GM12878 (cell line): ENCODE data around the gene CELSR2. TPM values are rescaled to one million over a fixed set of nuclear protein-coding genes. Genes with fewer than 3 reads are reported as not detected.

ENCODE experiments used
- ATAC-seq: fragments of 200-7000 bp; cut with Tn5 transposase; 3 replicates; pipeline ENCODE4 v1.9.1; 2020; ENCODE audit warnings: mild to moderate bottlenecking, moderate library complexity
- BruUV-seq: library from RNA; stranded (reverse); fragments of 400-500 nt; replicated peaks from 2 replicates; lab custom pipeline; 2021; lab: Mats Ljungman, UMichigan
- CTCF ChIA-PET: fragments of 300-600 bp; sonication (Branson Sonifier 250); formaldehyde crosslinking; extraction: SDS; loops from one replicate; lab custom pipeline; 2021; ENCODE audit warnings: inconsistent platforms; lab: Yijun Ruan, JAX
- POLR2A ChIA-PET: fragments of 350-600 bp; formaldehyde crosslinking; extraction: SDS; loops from one replicate; lab custom pipeline; 2021; ENCODE audit warnings: inconsistent platforms; lab: Charles Lee
- RAD21 ChIA-PET: fragments of 300-600 bp; sonication (Branson Sonifier 250); formaldehyde crosslinking; loops from one replicate; lab custom pipeline; 2023; ENCODE audit warnings: antibody characterized with exemption; ENCODE audit not compliant: unreplicated experiment; lab: Charles Lee
- SMC1A ChIA-PET: fragments of 300-600 bp; sonication (Branson Sonifier 250); formaldehyde crosslinking; loops from one replicate; lab custom pipeline; 2023; ENCODE audit not compliant: unreplicated experiment, uncharacterized antibody; lab: Charles Lee
- DNase-seq: peaks from one replicate; pipeline ENCODE4 v3.0.0-alpha.2; 2011; ENCODE audit warnings: low read depth, low spot score
- FAIRE-seq: peaks from 3 replicates; lab custom pipeline; 2011; peaks lifted over from hg19 to GRCh38; lab: Jason Lieb, UNC
- H2AFZ ChIP-seq: 2 replicates; pipeline ENCODE4 v1.6.0; 2011; ENCODE audit warnings: low read depth, low read length, control low read depth; ENCODE audit not compliant: control insufficient read depth
- H3K27ac ChIP-seq: 2 replicates; pipeline ENCODE4 v1.5.1; 2011; ENCODE audit warnings: control low read depth; ENCODE audit not compliant: control insufficient read depth, insufficient read depth
- H3K27me3 ChIP-seq, 2 experiments: replicated peaks in 1 of 2; 2 replicates each; pipeline versions ENCODE4 v1.6.0 to v1.6.1; 2011; ENCODE audit warnings: low read length in 1 of 2; ENCODE audit not compliant: control insufficient read depth in 2 of 2, insufficient read depth in 2 of 2
- H3K36me3 ChIP-seq, 2 experiments: 2 replicates each; pipeline ENCODE4 v1.5.1; 2011; ENCODE audit warnings: low read length in 1 of 2; ENCODE audit not compliant: control insufficient read depth in 2 of 2, insufficient read depth in 2 of 2
- H3K4me1 ChIP-seq: 2 replicates; pipeline ENCODE4 v1.6.1; 2011; ENCODE audit warnings: mild to moderate bottlenecking, low read length, moderate library complexity, mixed read lengths; ENCODE audit not compliant: control insufficient read depth, insufficient read depth
- H3K4me2 ChIP-seq: 2 replicates; pipeline ENCODE4 v1.6.0; 2011; ENCODE audit warnings: control low read depth; ENCODE audit not compliant: control insufficient read depth, insufficient read depth
- H3K4me3 ChIP-seq: fragments of 200-600 bp; sonication (generic); 2 replicates; pipeline ENCODE4 v1.5.1; 2016
- H3K79me2 ChIP-seq: 2 replicates; pipeline ENCODE4 v1.6.0; 2011; ENCODE audit warnings: low read length; ENCODE audit not compliant: control insufficient read depth, insufficient read depth
- H3K9ac ChIP-seq: 2 replicates; pipeline ENCODE4 v1.8.0; 2011; ENCODE audit warnings: low read length, control low read depth, mixed read lengths; ENCODE audit not compliant: control insufficient read depth, insufficient read depth
- H3K9me3 ChIP-seq: replicated peaks from 3 replicates; pipeline ENCODE4 v1.5.1; 2011; ENCODE audit warnings: mild to moderate bottlenecking, low read length; ENCODE audit not compliant: control insufficient read depth, insufficient read depth
- H4K20me1 ChIP-seq: 2 replicates; pipeline ENCODE4 v1.6.0; 2011; ENCODE audit not compliant: control insufficient read depth, insufficient read depth
- BHLHE40 ChIP-seq, 2 experiments: fragments of 450-650 bp in 1 of 2; IDR thresholded peaks; 2 replicates each; pipeline ENCODE4 v1.6.1; 2011 to 2017; ENCODE audit warnings: low read depth in 2 of 2, borderline replicate concordance in 1 of 2, improper control_type of control experiment in 1 of 2, low read length in 1 of 2, mild to moderate bottlenecking in 1 of 2
- CHD1 ChIP-seq: IDR thresholded peaks from 2 replicates; pipeline ENCODE4 v1.6.1; 2012; ENCODE audit warnings: low read depth, low read length, improper control_type of control experiment
- HSF1 ChIP-seq: fragments of 150-350 bp; IDR thresholded peaks from 2 replicates; pipeline ENCODE4 v1.6.1; 2014; ENCODE audit warnings: mild to moderate bottlenecking, low read depth, low read length
- PBX3 ChIP-seq: IDR thresholded peaks from 2 replicates; pipeline ENCODE4 v1.6.1; 2011; ENCODE audit warnings: mild to moderate bottlenecking, low read depth, low read length, moderate library complexity; ENCODE audit not compliant: insufficient replicate concordance
- PML ChIP-seq: IDR thresholded peaks from 2 replicates; pipeline ENCODE4 v1.6.1; 2012; ENCODE audit warnings: low read length, inconsistent platforms
- STAT3 ChIP-seq: IDR thresholded peaks from 2 replicates; pipeline ENCODE4 v1.6.1; 2011; ENCODE audit warnings: low read depth, low read length, improper control_type of control experiment
- USF2 ChIP-seq: IDR thresholded peaks from 2 replicates; pipeline ENCODE4 v1.6.1; 2011; ENCODE audit warnings: low read depth, low read length, improper control_type of control experiment, borderline replicate concordance
- ZBTB4 ChIP-seq: fragments of 450-650 bp; formaldehyde crosslinking; IDR thresholded peaks from 2 replicates; pipeline ENCODE4 v1.4.0; 2022; ENCODE audit warnings: mild to moderate bottlenecking, moderate library complexity
- ZNF274 ChIP-seq: IDR thresholded peaks from one replicate; pipeline ENCODE4 v1.8.0; 2011; ENCODE audit not compliant: insufficient read length, insufficient read depth
- ZNF622 ChIP-seq: fragments of 450-650 bp; IDR thresholded peaks from 2 replicates; pipeline ENCODE4 v1.6.1; 2017; ENCODE audit warnings: mild to moderate bottlenecking, inconsistent platforms
- WGBS: methylation state at CpG from one replicate; pipeline ENCODE4 v1.1.6; 2016; ENCODE audit warnings: low lambda C conversion rate; ENCODE audit not compliant: insufficient replicate concordance, insufficient coverage; ENCODE audit errors: missing lambda C conversion rate; 5-methylcytosine and 5-hydroxymethylcytosine counted together
- in situ Hi-C: fragments of 300-500 bp; cut with MboI; formaldehyde crosslinking; loops from 9 replicates; pipeline ENCODE4 v1.14.3; 2018; ENCODE audit warnings: mixed read lengths
- intact Hi-C: fragments of 100-400 bp; cut with micrococcal nuclease; formaldehyde crosslinking; loops from one replicate; pipeline ENCODE4 v1.14.2; 2022; ENCODE audit not compliant: unreplicated experiment
- polyA plus RNA-seq, 11 experiments: library from polyadenylated mRNA; depleted of rRNA in 4 of 11; unstranded in 6 of 11; stranded (reverse) in 5 of 11; fragments of >200 nt; fragmentation: Nextera tagmentation in 4 of 11; fragmentation: Illumina TruSeq in 1 of 11; extraction: Ambion mirVana in 4 of 11; extraction: Trizol in 1 of 11; gene quantifications; 1 replicate in 1 of 11; 2 replicates in 10 of 11; pipeline versions ENCODE4 v1.2.1 to v1.2.3, GENCODE V29; 2011 to 2016; ENCODE audit warnings: inconsistent platforms in 2 of 11, missing spikeins in 2 of 11, low read depth in 1 of 11
- total RNA-seq, 4 experiments: library from RNA; depleted of rRNA in 3 of 4; stranded (reverse); fragments of >200 nt in 3 of 4; fragmentation: Illumina TruSeq in 1 of 4; extraction: Trizol in 1 of 4; gene quantifications; 2 replicates each; pipeline versions ENCODE4 v1.2.1 to v1.2.3, GENCODE V29; 2013 to 2021
- TF ChIP-seq, protein P1 (sequence below): fragments of 450-650 bp; IDR thresholded peaks from 2 replicates; pipeline ENCODE4 v1.6.1; 2018; ENCODE audit warnings: mild to moderate bottlenecking, low read depth, moderate library complexity; ENCODE audit not compliant: partially characterized antibody

The CELSR2 gene
- total and polyA plus RNA-seq, 10 of the 15 experiments (the other 5 are each of a cell fraction or from before 2014, with no cell fraction given), result under 0.01 to 0.15 (median 0.04) TPM; not detected in 2

DNA sequence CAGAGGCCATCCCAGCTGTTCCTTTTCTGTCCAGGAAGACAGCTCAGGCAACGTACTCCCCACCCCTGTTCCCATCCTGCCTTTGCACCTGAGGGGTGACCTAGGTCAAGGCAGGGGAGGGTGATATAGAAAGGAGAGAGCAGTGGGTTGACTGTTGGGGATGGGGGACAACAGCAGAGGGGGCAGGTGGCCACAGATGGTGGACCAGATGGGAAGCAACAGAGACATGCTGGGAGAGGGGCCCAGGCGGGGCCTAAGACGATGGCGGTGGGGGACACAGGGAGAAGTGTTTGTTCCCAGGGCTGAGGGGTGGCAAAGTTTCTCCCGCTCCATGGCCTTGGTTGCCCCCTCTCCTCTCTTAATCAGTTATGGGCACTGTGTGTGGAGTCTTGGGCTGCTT, 6.3 kb downstream of the CELSR2 start:
- no peaks in the 10 kb centered on the region for H3K9me3 ChIP-seq
- DNase-seq (no peak), ATAC-seq (no peak), FAIRE-seq (no peak)
- no peak overlapping the region for H2AFZ ChIP-seq
- RAD21 ChIA-PET, result no interaction called here
- no peak overlapping the region for H3K4me3 ChIP-seq
- BruUV-seq, result no TSS peak
- H3K4me1 ChIP-seq, result no peaks in the 10 kb centered on the region
- POLR2A ChIA-PET, result no interaction called here
- intact Hi-C loops, result no loop called here
- WGBS, result 54% methylated on average over 5 of the region's 5 CpGs
- H3K27me3 ChIP-seq, result peaks cover 1% of the 10 kb centered on the region in 2 experiments; a peak in 3 of 4 replicates
- no peak overlapping the region for H3K27ac ChIP-seq
- H4K20me1 ChIP-seq, result no peaks in the 10 kb centered on the region
- H3K9ac ChIP-seq, result no peak overlapping the region
- CTCF ChIA-PET, result no interaction called here
- no peaks in the 10 kb centered on the region for H3K79me2 ChIP-seq
- SMC1A ChIA-PET, result interaction anchor here (1.1 kb wide), 1 partner anchor 49 kb away, joined by 3 read pairs; no protein-coding TSS in a partner anchor
- no peaks in the 10 kb centered on the region for H3K36me3 ChIP-seq
- no peak overlapping the region for H3K4me2 ChIP-seq
- in situ Hi-C loops, result no loop called here
- TF ChIP-seq ZNF274 (no peak), PBX3 (no peak), STAT3 (no peak), USF2 (no peak), HSF1 (no peak), CHD1 (no peak), BHLHE40 (IDR thresholded peaks at IDR 0.05; ENCODE audit: borderline replicate concordance in 1 of 2, low read depth in 2 of 2, low read length in 1 of 2) (no peak), PML (no peak), ZBTB4 (CRISPR knock-in tag) (no peak), ZNF622 (no peak)
- TF ChIP-seq, protein P1, sequence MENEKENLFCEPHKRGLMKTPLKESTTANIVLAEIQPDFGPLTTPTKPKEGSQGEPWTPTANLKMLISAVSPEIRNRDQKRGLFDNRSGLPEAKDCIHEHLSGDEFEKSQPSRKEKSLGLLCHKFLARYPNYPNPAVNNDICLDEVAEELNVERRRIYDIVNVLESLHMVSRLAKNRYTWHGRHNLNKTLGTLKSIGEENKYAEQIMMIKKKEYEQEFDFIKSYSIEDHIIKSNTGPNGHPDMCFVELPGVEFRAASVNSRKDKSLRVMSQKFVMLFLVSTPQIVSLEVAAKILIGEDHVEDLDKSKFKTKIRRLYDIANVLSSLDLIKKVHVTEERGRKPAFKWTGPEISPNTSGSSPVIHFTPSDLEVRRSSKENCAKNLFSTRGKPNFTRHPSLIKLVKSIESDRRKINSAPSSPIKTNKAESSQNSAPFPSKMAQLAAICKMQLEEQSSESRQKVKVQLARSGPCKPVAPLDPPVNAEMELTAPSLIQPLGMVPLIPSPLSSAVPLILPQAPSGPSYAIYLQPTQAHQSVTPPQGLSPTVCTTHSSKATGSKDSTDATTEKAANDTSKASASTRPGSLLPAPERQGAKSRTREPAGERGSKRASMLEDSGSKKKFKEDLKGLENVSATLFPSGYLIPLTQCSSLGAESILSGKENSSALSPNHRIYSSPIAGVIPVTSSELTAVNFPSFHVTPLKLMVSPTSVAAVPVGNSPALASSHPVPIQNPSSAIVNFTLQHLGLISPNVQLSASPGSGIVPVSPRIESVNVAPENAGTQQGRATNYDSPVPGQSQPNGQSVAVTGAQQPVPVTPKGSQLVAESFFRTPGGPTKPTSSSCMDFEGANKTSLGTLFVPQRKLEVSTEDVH, result no peak
